HepG2 (cell line): Measurements from ENCODE around the gene ZDHHC8. TPM values are rescaled to one million over a fixed set of nuclear protein-coding genes. Genes with fewer than 3 reads are reported as not detected.

Source experiments
- FUBP1 ChIP-seq: sonication (generic); formaldehyde crosslinking; IDR thresholded peaks from 2 replicates; pipeline ENCODE4 v1.5.1; 2020; ENCODE audit warnings: missing genetic modification reagents, mild to moderate bottlenecking, borderline replicate concordance
- HNF1A ChIP-seq, 2 experiments: sonication (generic) in 1 of 2; formaldehyde crosslinking in 1 of 2; IDR thresholded peaks; 2 replicates each; pipeline versions ENCODE4 v1.4.0 to v1.6.1; 2016 to 2020; ENCODE audit warnings: borderline replicate concordance in 1 of 2, low read depth in 1 of 2, mild to moderate bottlenecking in 1 of 2, missing genetic modification reagents in 1 of 2
- JUND ChIP-seq: sonication (generic); formaldehyde crosslinking; IDR thresholded peaks from 2 replicates; pipeline ENCODE4 v1.8.0; 2022; ENCODE audit warnings: mild to moderate bottlenecking, missing genetic modification reagents
- MAX ChIP-seq: IDR thresholded peaks from 2 replicates; pipeline ENCODE4 v1.6.1; 2012; ENCODE audit warnings: inconsistent platforms
- MED1 ChIP-seq: sonication (generic); formaldehyde crosslinking; IDR thresholded peaks from 2 replicates; pipeline ENCODE4 v1.4.0; 2020; ENCODE audit warnings: missing genetic modification reagents
- NCOA5 ChIP-seq: sonication (generic); formaldehyde crosslinking; IDR thresholded peaks from 2 replicates; pipeline ENCODE4 v1.4.0; 2020; ENCODE audit warnings: missing genetic modification reagents
- SMC3 ChIP-seq: IDR thresholded peaks from 2 replicates; pipeline ENCODE4 v1.6.1; 2011; ENCODE audit warnings: low read length, improper control_type of control experiment
- SP5 ChIP-seq: IDR thresholded peaks from 2 replicates; pipeline ENCODE4 v1.6.1; 2016; ENCODE audit warnings: low read depth, borderline replicate concordance
- ZFP41 ChIP-seq: sonication (generic); formaldehyde crosslinking; IDR thresholded peaks from 2 replicates; pipeline ENCODE4 v1.4.0; 2020; ENCODE audit warnings: mild to moderate bottlenecking, missing genetic modification reagents, borderline replicate concordance
- ZNF124 ChIP-seq: sonication (generic); formaldehyde crosslinking; IDR thresholded peaks from 2 replicates; pipeline ENCODE4 v1.4.0; 2020; ENCODE audit warnings: missing genetic modification reagents
- ZNF232 ChIP-seq: sonication (generic); formaldehyde crosslinking; IDR thresholded peaks from 2 replicates; pipeline ENCODE4 v1.4.0; 2020; ENCODE audit warnings: missing genetic modification reagents, borderline replicate concordance
- ZNF331 ChIP-seq: sonication (generic); formaldehyde crosslinking; IDR thresholded peaks from 2 replicates; pipeline ENCODE4 v1.4.0; 2020; ENCODE audit warnings: missing genetic modification reagents
- ZNF572 ChIP-seq: sonication (generic); formaldehyde crosslinking; IDR thresholded peaks from 2 replicates; pipeline ENCODE4 v1.5.1; 2020; ENCODE audit warnings: mild to moderate bottlenecking, missing genetic modification reagents
- ZNF687 ChIP-seq: sonication (generic); formaldehyde crosslinking; IDR thresholded peaks from 2 replicates; pipeline ENCODE4 v1.5.1; 2020; ENCODE audit warnings: mild to moderate bottlenecking, missing genetic modification reagents, moderate library complexity
- ZNF891 ChIP-seq: sonication (generic); formaldehyde crosslinking; IDR thresholded peaks from 2 replicates; pipeline ENCODE4 v1.5.0; 2020; ENCODE audit warnings: mild to moderate bottlenecking, missing genetic modification reagents
- ZSCAN31 ChIP-seq: sonication (generic); formaldehyde crosslinking; IDR thresholded peaks from 2 replicates; pipeline ENCODE4 v1.5.0; 2020; ENCODE audit warnings: low read depth, mild to moderate bottlenecking, missing genetic modification reagents
- polyA plus RNA-seq, 8 experiments: library from polyadenylated mRNA; depleted of rRNA in 3 of 8; stranded (reverse) in 7 of 8; unstranded in 1 of 8; fragments of >200 nt; fragmentation: Illumina TruSeq in 4 of 8; extraction: Trizol in 4 of 8; gene quantifications; 2 replicates each; pipeline versions ENCODE4 v1.2.1 to v1.2.3, GENCODE V29; 2011 to 2016; ENCODE audit warnings: low read depth in 4 of 8, missing spikeins in 1 of 8, mixed read lengths in 1 of 8; ENCODE audit not compliant: insufficient read depth in 1 of 8
- total RNA-seq, 5 experiments: library from RNA; depleted of rRNA; stranded (reverse); fragments of >200 nt; fragmentation: Illumina TruSeq; extraction: Trizol; gene quantifications; 2 replicates each; pipeline ENCODE4 v1.2.3, GENCODE V29; 2016; ENCODE audit warnings: low read depth in 1 of 5
- TF ChIP-seq, protein P1 (sequence below): sonication (generic); formaldehyde crosslinking; IDR thresholded peaks from 2 replicates; pipeline ENCODE4 v1.8.1; 2023; ENCODE audit warnings: mild to moderate bottlenecking, inconsistent platforms, moderate library complexity, missing genetic modification reagents, borderline replicate concordance

ZDHHC8 gene
- total and polyA plus RNA-seq, 2 of the 13 experiments (the other 11 are each of a cell fraction or from before 2014, with no cell fraction given), result 7.5 to 21.3 TPM

DNA sequence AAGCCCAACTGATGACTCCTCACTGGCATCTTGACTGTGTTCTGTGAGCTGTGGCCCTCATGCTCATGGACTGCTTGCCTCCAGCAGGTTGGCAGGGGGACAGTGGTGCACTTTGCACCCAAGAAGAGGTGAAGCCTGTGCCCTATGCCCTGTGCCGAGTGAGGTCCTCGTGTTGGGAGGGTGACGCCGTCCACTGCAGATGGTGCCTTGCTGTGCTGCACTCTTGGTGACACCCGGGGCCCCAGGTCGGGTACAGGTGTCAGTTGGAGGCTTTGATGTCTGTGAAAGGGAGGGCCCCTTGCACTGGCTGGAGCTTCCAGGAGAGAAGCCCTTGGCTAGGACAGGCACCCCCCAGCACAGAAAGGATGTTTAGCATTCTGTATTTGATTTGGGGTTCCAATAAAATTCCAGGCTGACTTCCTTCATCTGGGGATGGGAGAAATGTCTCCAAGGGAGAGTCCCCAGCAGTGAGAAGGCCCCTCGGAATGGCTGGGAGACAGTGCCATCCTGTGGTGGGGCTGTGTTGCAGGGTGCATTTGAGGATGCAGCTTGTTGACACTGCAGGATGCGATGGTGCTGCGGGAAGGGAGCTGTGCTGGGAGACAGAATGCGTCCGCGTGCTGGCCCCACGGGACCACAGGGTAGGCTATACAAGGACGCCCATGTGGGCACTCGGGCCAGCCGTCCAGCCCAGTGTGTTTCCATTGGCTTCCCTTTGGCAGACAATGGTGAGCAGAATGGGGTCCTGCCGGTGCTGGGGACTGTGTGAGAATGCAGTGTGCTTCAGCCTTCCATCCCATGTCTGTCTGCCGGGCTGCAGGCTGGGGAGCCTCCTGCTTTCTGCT lies 2.5 kb upstream of the ZDHHC8 start (continued):
- TF ChIP-seq SP5 (CRISPR knock-in tag), result no peak
- no peak for TF ChIP-seq ZNF572 (CRISPR knock-in tag)
- TF ChIP-seq, protein P1, sequence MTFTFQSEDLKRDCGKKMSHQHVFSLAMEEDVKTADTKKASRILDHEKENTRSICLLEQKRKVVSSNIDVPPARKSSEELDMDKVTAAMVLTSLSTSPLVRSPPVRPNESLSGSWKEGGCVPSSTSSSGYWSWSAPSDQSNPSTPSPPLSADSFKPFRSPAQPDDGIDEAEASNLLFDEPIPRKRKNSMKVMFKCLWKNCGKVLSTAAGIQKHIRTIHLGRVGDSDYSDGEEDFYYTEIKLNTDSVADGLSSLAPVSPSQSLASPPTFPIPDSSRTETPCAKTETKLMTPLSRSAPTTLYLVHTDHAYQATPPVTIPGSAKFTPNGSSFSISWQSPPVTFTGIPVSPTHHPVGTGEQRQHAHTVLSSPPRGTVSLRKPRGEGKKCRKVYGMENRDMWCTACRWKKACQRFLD (CRISPR knock-in tag), result 0 out of 2 replicates have a peak, but pooled peaks have one; percentile 48
- no peak for TF ChIP-seq ZFP41 (CRISPR knock-in tag)
- peak; percentile 76; the same call in 1 of the 2 replicates for TF ChIP-seq ZNF891 (CRISPR knock-in tag)
- no peak for TF ChIP-seq NCOA5
- no peak for TF ChIP-seq ZNF124
- no peak for TF ChIP-seq ZNF331
- TF ChIP-seq ZNF687 (CRISPR knock-in tag), result peak; percentile 72
- TF ChIP-seq FUBP1 (CRISPR knock-in tag), result peak; percentile 22; the same call in 1 of the 2 replicates
- TF ChIP-seq ZNF232, result no peak
- TF ChIP-seq SMC3, result peak; percentile 36
- TF ChIP-seq MED1 (CRISPR knock-in tag), result no peak
- TF ChIP-seq ZSCAN31 (CRISPR knock-in tag), result no peak
- peak; percentile 69; the same call in 1 of the 2 replicates for TF ChIP-seq MAX
- no peak for TF ChIP-seq HNF1A (IDR thresholded peaks at IDR 0.05; ENCODE audit: low read depth)
- no peak for TF ChIP-seq HNF1A (CRISPR knock-in tag; IDR thresholded peaks at IDR 0.05; ENCODE audit: borderline replicate concordance)
- TF ChIP-seq JUND (CRISPR knock-in tag), result no peak
